ENCODE measurements around the gene PPP2R1B. TPM values are rescaled to one million over a fixed set of nuclear protein-coding genes. Genes with fewer than 3 reads are reported as not detected.
A peak's percentile ranks its signal among the peaks of the same experiment; 100 is the strongest.

The PPP2R1B gene
- total and polyA plus RNA-seq, 8 donors = 5.5 to 71.2 (median 24.8) TPM

GRCh38 chr11:111797145-111797581 is 31.0 kb upstream of the PPP2R1B start:
- peaks cover 0 to 31% (median 13%) of the 10 kb centered on the region in 4 donors for H3K36me3 ChIP-seq
- H3K4me3 ChIP-seq = no peak overlapping the region
- peaks cover 0 to 6% (median 0%) of the 10 kb centered on the region in 4 donors for H3K9me3 ChIP-seq
- peaks cover 0 to 22% (median 0%) of the 10 kb centered on the region in 4 donors for H3K4me1 ChIP-seq
- TF ChIP-seq CTCF (IDR thresholded peaks at IDR 0.05) = no peak
- TF ChIP-seq POLR2AphosphoS5 (IDR thresholded peaks at IDR 0.05) = no peak
- TF ChIP-seq EP300 (IDR thresholded peaks at IDR 0.05) = no peak
- no peak for TF ChIP-seq POLR2A (IDR thresholded peaks at IDR 0.05)
- DNase-seq = peak in 1 of 2 donors; percentile 27
- H3K27ac ChIP-seq = no peak overlapping the region
- no peaks in the 10 kb centered on the region for H3K27me3 ChIP-seq
- intact Hi-C loops (cut with DNase I; ENCODE audit: low total_unique reads) = no loop called here
- WGBS, 5 donors = 92 to 100% (median 98%) methylated on average over 2 of the region's 2 CpGs

GRCh38 chr11:111796696-111797095 is 30.5 kb upstream of the PPP2R1B start:
- H3K9me3 ChIP-seq = peaks cover 0 to 6% (median 0%) of the 10 kb centered on the region in 4 donors
- no peak for TF ChIP-seq CTCF (IDR thresholded peaks at IDR 0.05)
- no peak for TF ChIP-seq POLR2A (IDR thresholded peaks at IDR 0.05)
- TF ChIP-seq EP300 (IDR thresholded peaks at IDR 0.05) = no peak
- TF ChIP-seq POLR2AphosphoS5 (IDR thresholded peaks at IDR 0.05) = no peak
- H3K4me1 ChIP-seq = peaks cover 0 to 22% (median 0%) of the 10 kb centered on the region in 4 donors
- peaks cover 0 to 26% (median 12%) of the 10 kb centered on the region in 4 donors for H3K36me3 ChIP-seq
- intact Hi-C loops (cut with DNase I; ENCODE audit: low total_unique reads) = no loop called here
- no peak overlapping the region for H3K4me3 ChIP-seq
- peak overlapping the region in 1 of 5 donors; percentile 39 for H3K27ac ChIP-seq
- DNase-seq = no peak
- H3K27me3 ChIP-seq = no peaks in the 10 kb centered on the region
- 66 to 89% (median 78%) methylated on average over 3 of the region's 3 CpGs for WGBS, 5 donors

- intact Hi-C loops (cut with DNase I; ENCODE audit: low total_unique reads) = no loop called here
- Histone ChIP-seq H3K4me1 (peaks cover 0 to 13% (median 0%) of the 10 kb centered on the region in 4 donors), H3K27ac (peak overlapping the region in 1 of 5 donors; percentile 39), H3K4me3 (no peak overlapping the region), H3K36me3 (peaks cover 0 to 23% (median 11%) of the 10 kb centered on the region in 4 donors), H3K27me3 (no peaks in the 10 kb centered on the region), H3K9me3 (peaks cover 0 to 6% (median 0%) of the 10 kb centered on the region in 4 donors)
- WGBS, 5 donors = 92 to 96% (median 94%) methylated on average over 7 of the region's 7 CpGs
- no peak for DNase-seq
- TF ChIP-seq POLR2AphosphoS5 (IDR thresholded peaks at IDR 0.05) (peak in 1 of 3 donors; percentile 34), EP300 (IDR thresholded peaks at IDR 0.05) (no peak), CTCF (IDR thresholded peaks at IDR 0.05) (no peak)
Measured at GRCh38 chr11:111795334-111795985, 29.3 kb upstream of the PPP2R1B start.

- peaks cover 0 to 6% (median 0%) of the 10 kb centered on the region in 4 donors for H3K9me3 ChIP-seq
- H3K4me1 ChIP-seq = peaks cover 0 to 11% (median 0%) of the 10 kb centered on the region in 4 donors
- intact Hi-C loops (cut with DNase I; ENCODE audit: low total_unique reads) = no loop called here
- H3K27me3 ChIP-seq = no peaks in the 10 kb centered on the region
- H3K27ac ChIP-seq = peak overlapping the region in 1 of 5 donors; percentile 43
- no peak overlapping the region for H3K4me3 ChIP-seq
- TF ChIP-seq POLR2A (IDR thresholded peaks at IDR 0.05) (no peak), POLR2AphosphoS5 (IDR thresholded peaks at IDR 0.05) (no peak), CTCF (IDR thresholded peaks at IDR 0.05) (no peak), EP300 (IDR thresholded peaks at IDR 0.05) (no peak)
- WGBS, 5 donors = 76 to 90% (median 87%) methylated on average over 5 of the region's 5 CpGs
- peak in 1 of 2 donors; percentile 42 for DNase-seq
- peaks cover 0 to 23% (median 12%) of the 10 kb centered on the region in 4 donors for H3K36me3 ChIP-seq
Measured at GRCh38 chr11:111793863-111794262, 27.7 kb upstream of the PPP2R1B start.

Measured in stomach (tissue), 9 donors.